HepG2 (cell line): Measurements from ENCODE around the gene RGS7. TPM values are rescaled to one million over a fixed set of nuclear protein-coding genes. Genes with fewer than 3 reads are reported as not detected.

ENCODE experiments used
- ATAC-seq: fragments of 200-7000 bp; cut with Tn5 transposase; 3 replicates; pipeline ENCODE4 v1.9.1; 2020; ENCODE audit warnings: mild to moderate bottlenecking, moderate library complexity
- BruUV-seq: library from RNA; stranded (reverse); fragments of 400-500 nt; replicated peaks from 2 replicates; lab custom pipeline; 2021; lab: Mats Ljungman, UMichigan
- CTCF ChIA-PET: fragments of 300-600 bp; formaldehyde crosslinking; extraction: SDS; loops from one replicate; lab custom pipeline; 2021; ENCODE audit warnings: low total read pairs, inconsistent platforms, low intra/inter-chr PET ratio; lab: Yijun Ruan, JAX
- POLR2A ChIA-PET: fragments of 350-600 bp; sonication (Branson Sonifier 250); formaldehyde crosslinking; loops from one replicate; lab custom pipeline; 2020; ENCODE audit warnings: antibody characterized with exemption, inconsistent platforms; lab: Yijun Ruan, JAX
- DNase-seq: peaks from one replicate; pipeline ENCODE4 v3.0.0-alpha.2; 2015; ENCODE audit warnings: low spot score
- FAIRE-seq: peaks from 3 replicates; lab custom pipeline; 2011; peaks lifted over from hg19 to GRCh38; lab: Jason Lieb, UNC
- H2AFZ ChIP-seq: one replicate; pipeline ENCODE4 v1.6.1; 2011; ENCODE audit warnings: low read length, inconsistent platforms
- H3K27ac ChIP-seq: fragments of 300-600 bp; 3 replicates; pipeline ENCODE4 v1.8.0; 2011; ENCODE audit warnings: mixed run types, mild to moderate bottlenecking, mixed read lengths, low read length, inconsistent platforms; ENCODE audit not compliant: insufficient read depth; ENCODE audit errors: extremely low read length
- H3K27me3 ChIP-seq, 2 experiments: fragments of 200-600 bp in 1 of 2; 2 replicates in 1 of 2; 3 replicates in 1 of 2; pipeline versions ENCODE4 v1.6.0 to v1.8.0; 2011; ENCODE audit warnings: low read length in 2 of 2, mild to moderate bottlenecking in 2 of 2, moderate library complexity in 2 of 2, inconsistent platforms in 1 of 2; ENCODE audit not compliant: insufficient read depth in 2 of 2, control insufficient read depth in 1 of 2
- H3K36me3 ChIP-seq, 2 experiments: fragments of 200-600 bp in 1 of 2; replicated peaks in 1 of 2; 2 replicates in 1 of 2; 3 replicates in 1 of 2; pipeline versions ENCODE4 v1.5.1 to v1.8.0; 2011; ENCODE audit warnings: low read length in 2 of 2, inconsistent platforms in 1 of 2; ENCODE audit not compliant: insufficient read depth in 2 of 2, control insufficient read depth in 1 of 2
- H3K4me1 ChIP-seq: 2 replicates; pipeline ENCODE4 v1.5.1; 2012; ENCODE audit warnings: low read length, inconsistent platforms; ENCODE audit not compliant: insufficient read depth
- H3K4me2 ChIP-seq: 2 replicates; pipeline ENCODE4 v1.6.0; 2011; ENCODE audit warnings: low read depth, low read length, inconsistent platforms
- H3K4me3 ChIP-seq, 3 experiments: fragments of 200-600 bp in 1 of 3; sonication (generic), shearing (Covaris generic) in 1 of 3; replicated peaks in 1 of 3; 2 replicates each; pipeline ENCODE4 v1.5.1; 2011 to 2016; ENCODE audit warnings: low read length in 3 of 3, inconsistent platforms in 2 of 3, low read depth in 2 of 3, mild to moderate bottlenecking in 2 of 3, control low read depth in 1 of 3, mixed read lengths in 1 of 3; ENCODE audit not compliant: insufficient read depth in 1 of 3
- H3K79me2 ChIP-seq: one replicate; pipeline ENCODE4 v1.6.1; 2011; ENCODE audit warnings: low read length, inconsistent platforms; ENCODE audit not compliant: insufficient read depth
- H3K9ac ChIP-seq: 2 replicates; pipeline ENCODE4 v1.6.0; 2011; ENCODE audit warnings: mild to moderate bottlenecking, low read depth, low read length, inconsistent platforms; ENCODE audit not compliant: insufficient read depth
- H3K9me3 ChIP-seq: 2 replicates; pipeline ENCODE4 v1.5.1; 2012; ENCODE audit warnings: mild to moderate bottlenecking, low read length
- H4K20me1 ChIP-seq: 2 replicates; pipeline ENCODE4 v1.6.0; 2011; ENCODE audit warnings: inconsistent platforms, mild to moderate bottlenecking, low read length, moderate library complexity; ENCODE audit not compliant: insufficient read depth
- ATF4 ChIP-seq, 2 experiments: fragments of 450-650 bp in 1 of 2; sonication (generic) in 1 of 2; formaldehyde crosslinking; IDR thresholded peaks; 2 replicates each; pipeline versions ENCODE4 v1.5.0 to v1.8.0; 2020 to 2022; ENCODE audit warnings: mild to moderate bottlenecking in 1 of 2, missing genetic modification reagents in 1 of 2
- CBX2 ChIP-seq, 2 experiments: fragments of 200-600 bp in 1 of 2; sonication (generic); formaldehyde crosslinking in 1 of 2; IDR thresholded peaks; 2 replicates each; pipeline versions ENCODE4 v1.7.0 to v1.8.1; 2018 to 2022; ENCODE audit warnings: low read depth in 2 of 2, low read length in 1 of 2, mild to moderate bottlenecking in 1 of 2, missing genetic modification reagents in 1 of 2
- CEBPZ ChIP-seq: IDR thresholded peaks from 2 replicates; pipeline ENCODE4 v1.6.1; 2012; ENCODE audit warnings: low read length, improper control_type of control experiment
- DDIT3 ChIP-seq: sonication (generic); formaldehyde crosslinking; IDR thresholded peaks from 2 replicates; pipeline ENCODE4 v1.4.0; 2020; ENCODE audit warnings: mild to moderate bottlenecking, missing genetic modification reagents
- EHMT2 ChIP-seq: fragments of 200-600 bp; sonication (generic); IDR thresholded peaks from 2 replicates; pipeline ENCODE4 v1.7.0; 2017; ENCODE audit warnings: antibody characterized with exemption, low read depth, low read length, borderline replicate concordance
- RFX5 ChIP-seq: IDR thresholded peaks from 2 replicates; pipeline ENCODE4 v1.6.1; 2011; ENCODE audit warnings: low read depth, low read length, improper control_type of control experiment
- SIN3B ChIP-seq: fragments of 150-350 bp; IDR thresholded peaks from 2 replicates; pipeline ENCODE4 v1.6.1; 2014; ENCODE audit warnings: low read length
- STAT5B ChIP-seq: sonication (generic); formaldehyde crosslinking; IDR thresholded peaks from 2 replicates; pipeline ENCODE4 v1.4.0; 2020; ENCODE audit warnings: missing genetic modification reagents
- XRCC5 ChIP-seq: fragments of 200-400 bp; formaldehyde crosslinking; optimal IDR thresholded peaks from 2 replicates; pipeline ENCODE3; 2017; ENCODE audit warnings: mild to moderate bottlenecking, low read length
- YEATS2 ChIP-seq: sonication (generic); formaldehyde crosslinking; IDR thresholded peaks from 2 replicates; pipeline ENCODE4 v1.4.0; 2020; ENCODE audit warnings: missing genetic modification reagents, borderline replicate concordance
- ZBTB26 ChIP-seq: IDR thresholded peaks from 2 replicates; pipeline ENCODE4 v1.6.1; 2016; ENCODE audit warnings: missing compliant biosample characterization, missing genetic modification reagents, borderline replicate concordance
- ZBTB4 ChIP-seq: sonication (generic); formaldehyde crosslinking; IDR thresholded peaks from 2 replicates; pipeline ENCODE4 v1.4.0; 2020; ENCODE audit warnings: missing genetic modification reagents, mild to moderate bottlenecking, borderline replicate concordance
- ZNF224 ChIP-seq: sonication (generic); formaldehyde crosslinking; IDR thresholded peaks from 2 replicates; pipeline ENCODE4 v1.5.0; 2020; ENCODE audit warnings: mild to moderate bottlenecking, missing genetic modification reagents
- ZNF616 ChIP-seq: sonication (generic); formaldehyde crosslinking; IDR thresholded peaks from 2 replicates; pipeline ENCODE4 v1.5.0; 2020; ENCODE audit warnings: low read depth, mild to moderate bottlenecking, missing genetic modification reagents
- ZNF713 ChIP-seq: sonication (generic); formaldehyde crosslinking; IDR thresholded peaks from 2 replicates; pipeline ENCODE4 v1.4.0; 2020; ENCODE audit warnings: mild to moderate bottlenecking, missing genetic modification reagents
- ZNF75D ChIP-seq: sonication (generic); formaldehyde crosslinking; IDR thresholded peaks from 2 replicates; pipeline ENCODE4 v1.8.1; 2023; ENCODE audit warnings: missing genetic modification reagents, mild to moderate bottlenecking, borderline replicate concordance
- in situ Hi-C: cut with HindIII; loops from 2 replicates; pipeline ENCODE4 v1.10.0; 2017; ENCODE audit warnings: low pct_unique_long_range_greater_than_20kb; ENCODE audit not compliant: extremely low pct_ligation_motif_present
- intact Hi-C: fragments of 100-400 bp; cut with micrococcal nuclease; formaldehyde crosslinking; loops from one replicate; pipeline ENCODE4 v1.10.0; 2022; ENCODE audit not compliant: unreplicated experiment
- polyA plus RNA-seq, 8 experiments: library from polyadenylated mRNA; depleted of rRNA in 3 of 8; stranded (reverse) in 7 of 8; unstranded in 1 of 8; fragments of >200 nt; fragmentation: Illumina TruSeq in 4 of 8; extraction: Trizol in 4 of 8; gene quantifications; 2 replicates each; pipeline versions ENCODE4 v1.2.1 to v1.2.3, GENCODE V29; 2011 to 2016; ENCODE audit warnings: low read depth in 4 of 8, missing spikeins in 1 of 8, mixed read lengths in 1 of 8; ENCODE audit not compliant: insufficient read depth in 1 of 8
- total RNA-seq, 5 experiments: library from RNA; depleted of rRNA; stranded (reverse); fragments of >200 nt; fragmentation: Illumina TruSeq; extraction: Trizol; gene quantifications; 2 replicates each; pipeline ENCODE4 v1.2.3, GENCODE V29; 2016; ENCODE audit warnings: low read depth in 1 of 5

RGS7 gene
- total and polyA plus RNA-seq, 2 of the 13 experiments (the other 11 are each of a cell fraction or from before 2014, with no cell fraction given), result not detected

- FAIRE-seq (no peak), ATAC-seq (no peak), DNase-seq (no peak)
- Histone ChIP-seq H3K27me3 (no peaks in the 10 kb centered on the region), H2AFZ (no peak overlapping the region), H3K79me2 (no peaks in the 10 kb centered on the region), H3K4me3 (no peak overlapping the region), H3K9me3 (no peaks in the 10 kb centered on the region), H3K4me2 (no peak overlapping the region), H3K27ac (no peak overlapping the region), H3K9ac (no peak overlapping the region), H4K20me1 (no peaks in the 10 kb centered on the region), H3K36me3 (no peaks in the 10 kb centered on the region), H3K4me1 (no peaks in the 10 kb centered on the region)
- ChIA-PET CTCF (no interaction called here), POLR2A (no interaction called here)
- in situ Hi-C loops (no loop called here), intact Hi-C loops (no loop called here)
- BruUV-seq, result no TSS peak
- TF ChIP-seq ZBTB26, result no peak
- no peak for TF ChIP-seq ZNF75D (CRISPR knock-in tag)
- no peak for TF ChIP-seq DDIT3
- TF ChIP-seq CBX2 (IDR thresholded peaks at IDR 0.05; ENCODE audit: low read depth, low read length), result no peak
- TF ChIP-seq CBX2 (CRISPR knock-in tag; IDR thresholded peaks at IDR 0.05; ENCODE audit: low read depth), result no peak
- no peak for TF ChIP-seq RFX5
- TF ChIP-seq XRCC5, result no peak
- TF ChIP-seq SIN3B, result no peak
- TF ChIP-seq CEBPZ, result no peak
- no peak for TF ChIP-seq YEATS2 (CRISPR knock-in tag)
- no peak for TF ChIP-seq EHMT2
- no peak for TF ChIP-seq ZBTB4 (CRISPR knock-in tag)
- no peak for TF ChIP-seq STAT5B (CRISPR knock-in tag)
- TF ChIP-seq ZNF224 (CRISPR knock-in tag), result no peak
- TF ChIP-seq ATF4 (CRISPR knock-in tag; IDR thresholded peaks at IDR 0.05), result no peak
- TF ChIP-seq ZNF713, result no peak
- TF ChIP-seq ZNF616 (CRISPR knock-in tag), result no peak
These were observed 175.5 kb downstream of the RGS7 start for GRCh38 chr1:241181471-241181870.
